Measurements from ENCODE around the gene ST8SIA2.

DNA sequence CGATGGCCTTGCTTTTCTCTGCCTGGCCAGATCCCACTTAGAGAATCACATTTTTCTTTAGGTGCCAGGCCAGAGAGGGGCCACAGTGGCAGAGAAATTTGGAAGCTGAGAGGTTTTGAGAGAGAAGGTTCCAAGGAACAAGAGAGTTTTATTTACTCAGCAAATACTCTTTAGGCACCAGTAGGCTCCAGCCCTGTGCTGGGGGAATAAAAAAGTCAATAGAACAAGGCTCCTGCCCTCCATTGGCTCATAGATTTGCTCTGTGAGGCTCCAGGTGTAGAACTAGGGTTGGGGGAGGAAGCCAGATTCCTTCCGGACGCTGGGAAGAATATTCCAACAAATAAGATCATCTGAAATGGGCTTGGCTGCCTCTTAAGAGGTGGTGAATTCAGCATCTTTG is 59.9 kb downstream of the ST8SIA2 start:
- TF ChIP-seq, protein P1, sequence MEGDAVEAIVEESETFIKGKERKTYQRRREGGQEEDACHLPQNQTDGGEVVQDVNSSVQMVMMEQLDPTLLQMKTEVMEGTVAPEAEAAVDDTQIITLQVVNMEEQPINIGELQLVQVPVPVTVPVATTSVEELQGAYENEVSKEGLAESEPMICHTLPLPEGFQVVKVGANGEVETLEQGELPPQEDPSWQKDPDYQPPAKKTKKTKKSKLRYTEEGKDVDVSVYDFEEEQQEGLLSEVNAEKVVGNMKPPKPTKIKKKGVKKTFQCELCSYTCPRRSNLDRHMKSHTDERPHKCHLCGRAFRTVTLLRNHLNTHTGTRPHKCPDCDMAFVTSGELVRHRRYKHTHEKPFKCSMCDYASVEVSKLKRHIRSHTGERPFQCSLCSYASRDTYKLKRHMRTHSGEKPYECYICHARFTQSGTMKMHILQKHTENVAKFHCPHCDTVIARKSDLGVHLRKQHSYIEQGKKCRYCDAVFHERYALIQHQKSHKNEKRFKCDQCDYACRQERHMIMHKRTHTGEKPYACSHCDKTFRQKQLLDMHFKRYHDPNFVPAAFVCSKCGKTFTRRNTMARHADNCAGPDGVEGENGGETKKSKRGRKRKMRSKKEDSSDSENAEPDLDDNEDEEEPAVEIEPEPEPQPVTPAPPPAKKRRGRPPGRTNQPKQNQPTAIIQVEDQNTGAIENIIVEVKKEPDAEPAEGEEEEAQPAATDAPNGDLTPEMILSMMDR (conservative IDR thresholded peaks at IDR 0.05; ENCODE audit: low read depth, low read length), result no peak
- no peak for TF ChIP-seq EZH2 (IDR thresholded peaks at IDR 0.05; ENCODE audit: borderline replicate concordance, low read depth, low read length, poor library complexity, severe bottlenecking)

All from A673 (cell line).